Measurements from ENCODE around the gene ATXN7L2. TPM values are rescaled to one million over a fixed set of nuclear protein-coding genes. Genes with fewer than 3 reads are reported as not detected.

ATXN7L2 gene
- 1 to 10 TPM; 5.1 to 6.1 TPM for total RNA-seq
- polyA plus RNA-seq (2013, experiment 1 of 2), result 13.4 TPM
- polyA plus RNA-seq (2013, experiment 2 of 2), result 9.5 TPM
- long read RNA-seq, experiment 1, partial matches to known transcripts, result 0 of 1 reads
- long read RNA-seq, experiment 1, other reads (novel, unspliced or antisense), result 1 of 1 reads
- long read RNA-seq, experiment 2, partial matches to known transcripts, result 0 of 6 reads
- long read RNA-seq, experiment 2, other reads (novel, unspliced or antisense), result 6 of 6 reads
- long read RNA-seq, experiment 3, partial matches to known transcripts, result 0 of 6 reads
- long read RNA-seq, experiment 3, other reads (novel, unspliced or antisense), result 6 of 6 reads
- long read RNA-seq, experiment 4, partial matches to known transcripts, result 1 of 2 reads
- long read RNA-seq, experiment 4, other reads (novel, unspliced or antisense), result 1 of 2 reads

- Histone ChIP-seq H3K27me3 (ENCODE audit: control insufficient read depth, insufficient read depth, low read length, poor library complexity, severe bottlenecking) (peaks cover 13% of the 10 kb centered on the region), H3K36me3 (ENCODE audit: control insufficient read depth, insufficient read depth, low read length) (no peaks in the 10 kb centered on the region), H3K4me3 (ENCODE audit: low read length) (peak within 1 kb of the TSS; percentile 88), H3K27ac (ENCODE audit: low read depth, low read length) (peak within 1 kb of the TSS; percentile 99), H3K4me1 (ENCODE audit: control insufficient read depth, insufficient read depth, low read length) (peaks cover 6% of the 10 kb centered on the region), H3K9ac (ENCODE audit: extremely low read depth, low read length, poor library complexity, severe bottlenecking) (peak within 1 kb of the TSS; percentile 94), H3K9me3 (ENCODE audit: control insufficient read depth, low read length) (no peaks in the 10 kb centered on the region)
- peaks cover 26% of the 10 kb centered on the region for H3K4me1 Mint-ChIP-seq
- peak within 1 kb of the TSS; percentile 81 for H3K4me3 Mint-ChIP-seq
- no peaks in the 10 kb centered on the region for H3K9me3 Mint-ChIP-seq
- H3K27me3 Mint-ChIP-seq (ENCODE audit: insufficient read depth), result peaks cover 10% of the 10 kb centered on the region
- 0% methylated on average over 3 to 66 of the region's 73 CpGs for WGBS, 2 experiments (ENCODE audit: insufficient coverage in 1 of 2, insufficient read length in 1 of 2)
- H3K36me3 Mint-ChIP-seq (ENCODE audit: low read depth), result peaks cover 4% of the 10 kb centered on the region
- H3K27ac Mint-ChIP-seq, result peak within 1 kb of the TSS; percentile 92
- TF ChIP-seq CTCF (conservative IDR thresholded peaks at IDR 0.05), result no peak
- peak; percentile 99 for DNase-seq
Observed at GRCh38 chr1:109483672-109484518, at the start of gene ATXN7L2. Gene ATXN7L2 (plus strand): TSS chr1:109483905. CDS start chr1:109483954, 49 bp downstream.

- Histone ChIP-seq H3K9ac (ENCODE audit: extremely low read depth, low read length, poor library complexity, severe bottlenecking) (no peak overlapping the region), H3K27me3 (ENCODE audit: control insufficient read depth, insufficient read depth, low read length, poor library complexity, severe bottlenecking) (peaks cover under 1% of the 10 kb centered on the region), H3K9me3 (ENCODE audit: control insufficient read depth, low read length) (peaks cover 7% of the 10 kb centered on the region), H3K4me3 (ENCODE audit: low read length) (no peak overlapping the region), H3K36me3 (ENCODE audit: control insufficient read depth, insufficient read depth, low read length) (no peaks in the 10 kb centered on the region), H3K27ac (ENCODE audit: low read depth, low read length) (no peak overlapping the region), H3K4me1 (ENCODE audit: control insufficient read depth, insufficient read depth, low read length) (no peaks in the 10 kb centered on the region)
- DNase-seq, result no peak
- H3K4me3 Mint-ChIP-seq, result no peak overlapping the region
- H3K9me3 Mint-ChIP-seq, result peaks cover 21% of the 10 kb centered on the region
- H3K27me3 Mint-ChIP-seq (ENCODE audit: insufficient read depth), result no peaks in the 10 kb centered on the region
- no peak for TF ChIP-seq CTCF (conservative IDR thresholded peaks at IDR 0.05)
- no peaks in the 10 kb centered on the region for H3K4me1 Mint-ChIP-seq
- no peak overlapping the region for H3K27ac Mint-ChIP-seq
- H3K36me3 Mint-ChIP-seq (ENCODE audit: low read depth), result no peaks in the 10 kb centered on the region
- 85% methylated on average over 1 of the region's 1 CpG; no CpG with 5 or more reads in 1 of the 2 experiments for WGBS, 2 experiments (ENCODE audit: insufficient coverage in 1 of 2, insufficient read length in 1 of 2)
Observed at GRCh38 chr1:109434484-109434883, 49.2 kb upstream of the ATXN7L2 start.

- Histone ChIP-seq H3K4me3 (ENCODE audit: low read length) (no peak overlapping the region), H3K9ac (ENCODE audit: extremely low read depth, low read length, poor library complexity, severe bottlenecking) (no peak overlapping the region), H3K4me1 (ENCODE audit: control insufficient read depth, insufficient read depth, low read length) (no peaks in the 10 kb centered on the region), H3K27me3 (ENCODE audit: control insufficient read depth, insufficient read depth, low read length, poor library complexity, severe bottlenecking) (peaks cover 16% of the 10 kb centered on the region), H3K27ac (ENCODE audit: low read depth, low read length) (no peak overlapping the region), H3K36me3 (ENCODE audit: control insufficient read depth, insufficient read depth, low read length) (no peaks in the 10 kb centered on the region), H3K9me3 (ENCODE audit: control insufficient read depth, low read length) (peaks cover 6% of the 10 kb centered on the region)
- no peak for TF ChIP-seq CTCF (conservative IDR thresholded peaks at IDR 0.05)
- Mint-ChIP-seq H3K27me3 (ENCODE audit: insufficient read depth) (peaks cover 1% of the 10 kb centered on the region), H3K9me3 (peaks cover 14% of the 10 kb centered on the region), H3K4me3 (no peak overlapping the region), H3K4me1 (no peaks in the 10 kb centered on the region), H3K27ac (no peak overlapping the region), H3K36me3 (ENCODE audit: low read depth) (no peaks in the 10 kb centered on the region)
- 81 to 88% methylated on average over 2 to 3 of the region's 3 CpGs for WGBS, 2 experiments (ENCODE audit: insufficient coverage in 1 of 2, insufficient read length in 1 of 2)
- DNase-seq, result no peak
Observed at GRCh38 chr1:109438798-109439297, 44.9 kb upstream of the ATXN7L2 start.

Measured in endodermal cell (in vitro differentiated cells).